Kidney (tissue), 14 donors: ENCODE measurements around the gene PATJ. TPM values are rescaled to one million over a fixed set of nuclear protein-coding genes. Genes with fewer than 3 reads are reported as not detected.

ENCODE experiments used
- DNase-seq, 5 donors: peaks; one replicate each; pipeline ENCODE4 v3.0.0-alpha.2; 2013 to 2020
- FAIRE-seq: peaks from 2 replicates; lab custom pipeline; 2012; peaks lifted over from hg19 to GRCh38; lab: Jason Lieb, UNC
- H3K27ac ChIP-seq, 2 donors: one replicate each; pipeline ENCODE4 v1.7.0; 2013; ENCODE audit warnings: low read depth in 2 of 2, low read length in 2 of 2, inconsistent platforms in 1 of 2
- H3K27me3 ChIP-seq: one replicate; pipeline ENCODE4 v1.7.1; 2013; ENCODE audit warnings: low read length, inconsistent platforms; ENCODE audit not compliant: control insufficient read depth, insufficient read depth
- H3K36me3 ChIP-seq, 3 donors: one replicate each; pipeline versions ENCODE4 v1.7.0 to v1.7.1; 2013; ENCODE audit warnings: low read length in 3 of 3, control low read depth in 1 of 3, inconsistent platforms in 1 of 3; ENCODE audit not compliant: insufficient read depth in 3 of 3, control insufficient read depth in 2 of 3
- H3K4me1 ChIP-seq, 3 donors: one replicate each; pipeline versions ENCODE4 v1.7.0 to v1.7.1; 2013; ENCODE audit warnings: low read length in 3 of 3, inconsistent platforms in 1 of 3, low read depth in 1 of 3; ENCODE audit not compliant: control insufficient read depth in 2 of 3, insufficient read depth in 2 of 3
- H3K4me3 ChIP-seq, 3 donors: one replicate each; pipeline versions ENCODE4 v1.7.0 to v1.8.1; 2013; ENCODE audit warnings: low read length in 3 of 3, control low read depth in 1 of 3, inconsistent platforms in 1 of 3
- H3K9ac ChIP-seq, 3 donors: one replicate each; pipeline versions ENCODE4 v1.7.0 to v1.7.1; 2013; ENCODE audit warnings: low read length in 3 of 3, control low read depth in 1 of 3, inconsistent platforms in 1 of 3
- H3K9me3 ChIP-seq, 3 donors: one replicate each; pipeline versions ENCODE4 v1.7.0 to v1.7.1; 2013; ENCODE audit warnings: low read length in 3 of 3, control low read depth in 1 of 3, inconsistent platforms in 1 of 3; ENCODE audit not compliant: control insufficient read depth in 2 of 3, insufficient read depth in 1 of 3
- CTCF ChIP-seq: IDR thresholded peaks from 3 replicates; pipeline ENCODE4 v1.5.1; 2012; ENCODE audit warnings: mild to moderate bottlenecking, moderate library complexity, borderline replicate concordance; ENCODE audit not compliant: insufficient read depth; ENCODE audit errors: extremely low read depth
- intact Hi-C: fragments of 100-400 bp; cut with DNase I; formaldehyde crosslinking; loops from one replicate; pipeline ENCODE4 v1.11.1; 2022
- polyA plus RNA-seq: library from polyadenylated mRNA; stranded (reverse); fragments of 350-450 nt; fragmentation: Illumina TruSeq; extraction: RNeasy Lipid Tissue Mini Kit (QIAGEN cat#74804); gene quantifications from one replicate; pipeline ENCODE4 v1.2.3, GENCODE V29; 2014; ENCODE audit warnings: low read depth, low replicate concordance; ENCODE audit not compliant: insufficient read depth
- total RNA-seq: library from RNA; stranded (reverse); fragmentation: NEBNext Ultra II Directional; extraction: Animal tissue kit (Norgen Biotek cat#: 25700); gene quantifications from one replicate; pipeline ENCODE4 v1.2.1, GENCODE V29; 2021
- donor health status: control.
- donor health status: control.
- donor health status: control.
- donor health status: control.
- donor health status: control.
- donor health status: DM: yes; HTN: yes; CAD: no.
- donor health status: Normal renal cell carcinoma (clear cell type).

Gene PATJ
- total and polyA plus RNA-seq, 2 donors from 2014 or later = 44.0 to 98.0 TPM

- no peak overlapping the region for H3K4me3 ChIP-seq
- H3K4me1 ChIP-seq = peaks cover 0 to 19% (median 0%) of the 10 kb centered on the region in 3 donors
- no peaks in the 10 kb centered on the region for H3K9me3 ChIP-seq
- intact Hi-C loops = no loop called here
- DNase-seq (no peak), FAIRE-seq (no peak)
- peaks cover 0 to 5% (median 0%) of the 10 kb centered on the region in 3 donors for H3K36me3 ChIP-seq
- H3K27me3 ChIP-seq = no peaks in the 10 kb centered on the region
- no peak overlapping the region for H3K9ac ChIP-seq
- no peak for TF ChIP-seq CTCF
- H3K27ac ChIP-seq = no peak overlapping the region
Measured at GRCh38 chr1:61895175-61895574, 152.9 kb downstream of the PATJ start.

- DNase-seq (no peak), FAIRE-seq (no peak)
- no peaks in the 10 kb centered on the region for H3K9me3 ChIP-seq
- no peak overlapping the region for H3K4me3 ChIP-seq
- no peak for TF ChIP-seq CTCF
- intact Hi-C loops = no loop called here
- H3K9ac ChIP-seq = no peak overlapping the region
- no peaks in the 10 kb centered on the region for H3K27me3 ChIP-seq
- H3K36me3 ChIP-seq = peaks cover 0 to 5% (median 4%) of the 10 kb centered on the region in 3 donors
- H3K27ac ChIP-seq = no peak overlapping the region
- peaks cover 0 to 12% (median 0%) of the 10 kb centered on the region in 3 donors for H3K4me1 ChIP-seq
Measured at GRCh38 chr1:61898658-61899057, 156.4 kb downstream of the PATJ start.

- no peak for TF ChIP-seq CTCF
- Histone ChIP-seq H3K4me3 (no peak overlapping the region), H3K27ac (no peak overlapping the region), H3K9me3 (no peaks in the 10 kb centered on the region), H3K9ac (no peak overlapping the region), H3K36me3 (peaks cover 0 to 22% (median 6%) of the 10 kb centered on the region in 3 donors), H3K27me3 (no peaks in the 10 kb centered on the region), H3K4me1 (no peaks in the 10 kb centered on the region)
- intact Hi-C loops = no loop called here
- FAIRE-seq = no peak
- no peak for DNase-seq
Measured at GRCh38 chr1:61904354-61904753, 162.1 kb downstream of the PATJ start.

- intact Hi-C loops = no loop called here
- TF ChIP-seq CTCF = no peak
- Histone ChIP-seq H3K36me3 (peaks cover 0 to 38% (median 8%) of the 10 kb centered on the region in 3 donors), H3K9me3 (no peaks in the 10 kb centered on the region), H3K4me3 (no peak overlapping the region), H3K9ac (no peak overlapping the region), H3K27me3 (no peaks in the 10 kb centered on the region), H3K4me1 (no peaks in the 10 kb centered on the region), H3K27ac (no peak overlapping the region)
- DNase-seq (no peak), FAIRE-seq (no peak)
Measured at GRCh38 chr1:61907102-61907501, 164.8 kb downstream of the PATJ start.
